NCI-H187 (cell line): ENCODE results near the gene ADGRA3.
"Not testable (repeated sequence)": the region's sequence is repeated elsewhere in the genome, so short reads cannot be mapped to it uniquely, and the experiment has no call there.

Source experiments
- DNase-seq, 2 experiments: peaks; one replicate each; lab custom pipeline; 2025; lab: John Stamatoyannopoulos, UW

ADGRA3 gene

GRCh38 chr4:22439947-22440346, 75.9 kb downstream of the ADGRA3 start:
- no peak for DNase-seq

GRCh38 chr4:22435652-22436051, 80.2 kb downstream of the ADGRA3 start:
- no peak for DNase-seq

DNA sequence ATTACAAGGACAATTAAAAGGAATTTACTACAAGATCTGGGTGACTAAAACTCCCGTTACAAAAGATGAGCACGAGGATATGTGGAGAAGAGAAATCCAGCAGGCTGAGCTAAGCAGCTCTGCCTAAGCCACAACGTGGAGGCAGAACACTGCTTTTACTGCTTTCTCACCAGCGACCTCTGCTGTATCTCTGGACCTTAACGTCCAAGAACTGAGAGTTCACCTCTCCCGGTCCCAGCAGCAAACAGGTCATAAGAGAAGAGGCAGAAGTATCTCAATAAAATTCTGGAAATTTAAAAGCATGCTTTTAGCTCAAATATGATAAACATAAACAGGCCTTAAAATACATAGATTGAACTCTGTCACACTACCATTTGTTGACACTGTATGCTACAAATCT, 81.0 kb downstream of the ADGRA3 start:
- no peak for DNase-seq

DNA sequence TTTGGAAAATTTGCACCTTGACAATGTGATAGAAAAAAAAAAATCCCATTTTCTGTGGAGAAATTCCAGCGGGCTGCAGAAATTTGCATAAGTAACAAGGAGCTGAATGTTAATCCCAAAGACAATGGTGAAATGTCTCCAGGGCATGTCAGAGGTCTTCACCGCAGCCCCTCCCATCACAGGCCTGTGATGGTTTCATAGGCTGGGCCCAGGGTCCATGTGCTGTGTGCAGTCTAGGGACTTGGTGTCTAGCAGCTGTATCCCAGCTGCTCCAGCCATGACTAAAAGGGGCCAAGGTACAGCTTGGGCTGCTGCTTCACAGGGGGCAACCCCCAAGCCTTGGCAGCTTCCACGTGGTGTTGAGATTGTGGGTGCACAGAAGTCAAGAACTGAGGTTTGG, 85.2 kb downstream of the ADGRA3 start:
- no peak for DNase-seq

- DNase-seq: no peak
These were observed 87.4 kb downstream of the ADGRA3 start for GRCh38 chr4:22428441-22428840.

- DNase-seq: peak; percentile 59 to 68
These were observed 88.2 kb downstream of the ADGRA3 start for GRCh38 chr4:22427675-22428074.

GRCh38 chr4:22420291-22420690, 95.6 kb downstream of the ADGRA3 start:
- DNase-seq: no peak

GRCh38 chr4:22417408-22417807, 98.5 kb downstream of the ADGRA3 start:
- DNase-seq: no peak

DNA sequence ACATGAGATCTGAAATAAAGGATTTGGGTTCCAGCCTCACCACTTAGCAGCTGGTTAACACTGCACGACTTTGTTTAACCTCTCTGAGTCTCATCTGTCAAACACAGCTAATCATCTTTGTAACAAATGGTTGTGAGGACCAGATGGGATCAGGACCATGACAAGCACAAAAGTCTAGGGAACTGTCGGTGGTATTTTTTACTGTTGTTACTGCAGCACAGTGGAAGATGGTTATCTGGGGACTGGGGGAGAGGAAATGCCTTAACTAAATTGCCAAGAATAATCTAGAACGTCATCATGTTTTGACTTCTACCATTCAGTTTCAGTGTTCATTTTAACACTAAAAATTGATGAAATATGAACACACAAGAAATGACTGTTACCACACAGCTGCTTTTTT, 99.5 kb downstream of the ADGRA3 start:
- no peak for DNase-seq

- DNase-seq: no peak
These were observed 101.0 kb downstream of the ADGRA3 start for GRCh38 chr4:22414833-22415232.

DNA sequence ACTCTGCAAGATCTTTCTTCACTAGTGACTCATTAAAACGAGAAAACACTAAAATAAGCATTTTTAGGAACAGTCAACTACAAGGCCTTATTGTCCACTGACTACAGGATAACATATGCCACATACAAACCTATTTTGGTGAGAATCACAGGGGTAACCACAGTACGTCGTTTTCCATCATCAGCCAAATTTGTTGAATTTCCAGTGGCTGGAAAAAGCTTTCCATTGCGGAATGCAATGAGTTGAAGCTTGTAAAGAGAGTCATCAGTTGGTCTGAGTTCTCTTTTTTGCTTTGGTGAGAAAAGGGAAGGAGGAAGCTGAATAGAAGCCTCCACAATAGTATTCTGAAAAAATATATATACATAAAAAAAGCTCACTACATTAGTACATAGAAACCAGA, 102.4 kb downstream of the ADGRA3 start:
- DNase-seq: no peak

- no peak for DNase-seq
These were observed 103.9 kb downstream of the ADGRA3 start for GRCh38 chr4:22412013-22412412.

DNA sequence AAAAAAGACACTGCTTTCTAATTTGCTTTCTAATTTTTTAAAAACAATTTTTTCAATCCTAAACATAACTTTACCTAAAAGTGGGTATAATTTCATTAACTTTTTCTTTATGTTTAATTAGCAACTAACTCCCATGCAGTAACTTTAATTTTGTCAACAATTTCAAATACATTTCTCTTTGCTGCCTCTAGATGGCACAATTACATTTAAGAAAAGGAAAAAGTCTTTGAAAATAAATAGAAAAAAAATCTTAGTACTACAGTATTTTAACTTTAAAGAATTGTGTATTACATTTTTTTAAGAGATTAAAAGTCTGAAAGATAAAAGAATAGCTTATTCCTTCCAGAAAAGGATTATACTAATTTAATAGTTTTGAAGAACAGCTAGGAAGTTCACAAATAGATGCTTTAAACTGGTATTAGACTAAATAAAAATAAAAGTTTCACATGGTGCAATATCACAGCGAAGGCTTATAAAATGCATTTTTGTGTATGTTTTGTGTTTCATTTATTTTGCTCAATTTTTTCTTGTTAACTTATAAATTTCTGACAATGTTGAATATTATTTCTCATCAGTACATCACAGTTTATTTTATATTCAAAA, 105.1 kb downstream of the ADGRA3 start:
- DNase-seq: no peak

- no peak for DNase-seq
These were observed 107.4 kb downstream of the ADGRA3 start for GRCh38 chr4:22408474-22408873.

- DNase-seq: no peak
These were observed 108.5 kb downstream of the ADGRA3 start for GRCh38 chr4:22407361-22407760.

- no peak for DNase-seq
These were observed 117.2 kb downstream of the ADGRA3 start for GRCh38 chr4:22398671-22399070.

GRCh38 chr4:22391551-22391950, 124.3 kb downstream of the ADGRA3 start:
- DNase-seq: no peak

- DNase-seq: no peak
These were observed 126.5 kb downstream of the ADGRA3 start for GRCh38 chr4:22389240-22389870.

- no peak for DNase-seq
These were observed 130.3 kb downstream of the ADGRA3 start for GRCh38 chr4:22385611-22386011.

DNA sequence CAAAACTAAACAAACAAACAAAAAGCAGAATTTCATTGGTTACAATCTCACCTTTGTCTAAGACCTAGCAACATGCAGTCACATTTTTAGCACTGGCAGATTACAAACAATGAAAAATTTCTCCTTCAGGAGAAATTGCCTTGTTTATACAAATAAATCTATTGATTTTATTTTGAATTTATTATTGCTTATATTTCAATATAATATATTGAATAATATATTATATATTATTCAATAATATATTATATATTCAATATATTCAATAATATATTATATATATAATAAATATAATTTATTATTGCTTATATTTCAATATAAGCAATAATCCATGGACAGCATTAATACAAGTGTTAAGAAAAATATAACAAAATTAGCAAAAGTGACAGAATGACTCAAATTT, 131.7 kb downstream of the ADGRA3 start:
- DNase-seq: no peak

- DNase-seq: not testable (repeated sequence)
These were observed 133.7 kb downstream of the ADGRA3 start for GRCh38 chr4:22382216-22382615.

GRCh38 chr4:22372986-22373385, 142.9 kb downstream of the ADGRA3 start:
- DNase-seq: no peak

- DNase-seq: no peak
These were observed 145.8 kb downstream of the ADGRA3 start for GRCh38 chr4:22369901-22370562.

- no peak for DNase-seq
These were observed 152.1 kb downstream of the ADGRA3 start for GRCh38 chr4:22363787-22364186.
